Measurements from ENCODE around the gene WNK2.

Gene WNK2

DNA sequence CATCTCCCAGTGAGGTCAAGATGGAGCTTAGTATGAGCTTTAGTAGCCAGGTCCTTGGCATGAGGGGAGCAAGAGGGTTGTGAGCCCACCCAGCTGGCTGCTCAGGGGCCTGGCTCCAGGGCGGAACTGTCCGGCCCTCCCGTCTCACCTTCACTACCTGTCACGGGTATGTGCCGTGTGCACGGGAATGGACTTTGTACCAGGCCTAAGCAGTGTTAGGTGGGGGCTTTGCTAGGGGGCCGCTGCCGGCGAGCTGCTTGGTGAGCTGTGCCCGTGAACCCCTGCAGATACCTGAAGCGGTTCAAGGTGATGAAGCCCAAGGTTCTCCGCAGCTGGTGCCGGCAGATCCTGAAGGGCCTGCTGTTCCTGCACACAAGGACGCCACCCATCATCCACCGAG lies 46.7 kb downstream of the WNK2 start:
- POLR2A ChIA-PET, result no interaction called here
- Histone ChIP-seq H3K36me3 (ENCODE audit: control insufficient read depth in 2 of 2, insufficient read depth in 1 of 2, low read length in 2 of 2) (no peaks in the 10 kb centered on the region), H3K4me3 (ENCODE audit: low read depth, low read length) (no peak overlapping the region), H3K9me3 (ENCODE audit: control insufficient read depth, insufficient read depth, low read depth, low read length) (no peaks in the 10 kb centered on the region), H3K4me1 (ENCODE audit: control insufficient read depth, insufficient read depth, low read length) (no peaks in the 10 kb centered on the region), H3K27ac (ENCODE audit: extremely low read depth, low read depth, low read length) (no peak overlapping the region)
- no peak for TF ChIP-seq ZNF777 (tag by site-specific recombination; IDR thresholded peaks at IDR 0.05; ENCODE audit: borderline replicate concordance)
- no peak for TF ChIP-seq ZNF423 (tag by site-specific recombination; IDR thresholded peaks at IDR 0.05)
- TF ChIP-seq ZNF174 (tag by site-specific recombination; IDR thresholded peaks at IDR 0.05), result no peak
- no peak for TF ChIP-seq ZNF837 (tag by site-specific recombination; IDR thresholded peaks at IDR 0.05)
- TF ChIP-seq ZNF555 (tag by site-specific recombination; conservative IDR thresholded peaks at IDR 0.05), result no peak
- TF ChIP-seq ZNF600 (tag by site-specific recombination; IDR thresholded peaks at IDR 0.05), result no peak
- TF ChIP-seq ZNF239 (tag by site-specific recombination; IDR thresholded peaks at IDR 0.05), result no peak
- TF ChIP-seq ZNF629 (tag by site-specific recombination; IDR thresholded peaks at IDR 0.05), result no peak
- TF ChIP-seq, protein P1, sequence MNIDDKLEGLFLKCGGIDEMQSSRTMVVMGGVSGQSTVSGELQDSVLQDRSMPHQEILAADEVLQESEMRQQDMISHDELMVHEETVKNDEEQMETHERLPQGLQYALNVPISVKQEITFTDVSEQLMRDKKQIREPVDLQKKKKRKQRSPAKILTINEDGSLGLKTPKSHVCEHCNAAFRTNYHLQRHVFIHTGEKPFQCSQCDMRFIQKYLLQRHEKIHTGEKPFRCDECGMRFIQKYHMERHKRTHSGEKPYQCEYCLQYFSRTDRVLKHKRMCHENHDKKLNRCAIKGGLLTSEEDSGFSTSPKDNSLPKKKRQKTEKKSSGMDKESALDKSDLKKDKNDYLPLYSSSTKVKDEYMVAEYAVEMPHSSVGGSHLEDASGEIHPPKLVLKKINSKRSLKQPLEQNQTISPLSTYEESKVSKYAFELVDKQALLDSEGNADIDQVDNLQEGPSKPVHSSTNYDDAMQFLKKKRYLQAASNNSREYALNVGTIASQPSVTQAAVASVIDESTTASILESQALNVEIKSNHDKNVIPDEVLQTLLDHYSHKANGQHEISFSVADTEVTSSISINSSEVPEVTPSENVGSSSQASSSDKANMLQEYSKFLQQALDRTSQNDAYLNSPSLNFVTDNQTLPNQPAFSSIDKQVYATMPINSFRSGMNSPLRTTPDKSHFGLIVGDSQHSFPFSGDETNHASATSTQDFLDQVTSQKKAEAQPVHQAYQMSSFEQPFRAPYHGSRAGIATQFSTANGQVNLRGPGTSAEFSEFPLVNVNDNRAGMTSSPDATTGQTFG (tag by site-specific recombination; IDR thresholded peaks at IDR 0.05; ENCODE audit: borderline replicate concordance), result no peak
- no peak for TF ChIP-seq GLIS1 (tag by site-specific recombination; IDR thresholded peaks at IDR 0.05)
- no peak for TF ChIP-seq GLI2 (tag by site-specific recombination; IDR thresholded peaks at IDR 0.05; ENCODE audit: borderline replicate concordance, low read depth)
- TF ChIP-seq, protein P2, sequence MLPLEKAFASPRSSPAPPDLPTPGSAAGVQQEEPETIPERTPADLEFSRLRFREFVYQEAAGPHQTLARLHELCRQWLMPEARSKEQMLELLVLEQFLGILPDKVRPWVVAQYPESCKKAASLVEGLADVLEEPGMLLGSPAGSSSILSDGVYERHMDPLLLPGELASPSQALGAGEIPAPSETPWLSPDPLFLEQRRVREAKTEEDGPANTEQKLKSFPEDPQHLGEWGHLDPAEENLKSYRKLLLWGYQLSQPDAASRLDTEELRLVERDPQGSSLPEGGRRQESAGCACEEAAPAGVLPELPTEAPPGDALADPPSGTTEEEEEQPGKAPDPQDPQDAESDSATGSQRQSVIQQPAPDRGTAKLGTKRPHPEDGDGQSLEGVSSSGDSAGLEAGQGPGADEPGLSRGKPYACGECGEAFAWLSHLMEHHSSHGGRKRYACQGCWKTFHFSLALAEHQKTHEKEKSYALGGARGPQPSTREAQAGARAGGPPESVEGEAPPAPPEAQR (tag by site-specific recombination; IDR thresholded peaks at IDR 0.05), result no peak
- no peak for TF ChIP-seq REPIN1 (tag by site-specific recombination; IDR thresholded peaks at IDR 0.05; ENCODE audit: low read depth)
- CTCF ChIA-PET, result no interaction called here

DNA sequence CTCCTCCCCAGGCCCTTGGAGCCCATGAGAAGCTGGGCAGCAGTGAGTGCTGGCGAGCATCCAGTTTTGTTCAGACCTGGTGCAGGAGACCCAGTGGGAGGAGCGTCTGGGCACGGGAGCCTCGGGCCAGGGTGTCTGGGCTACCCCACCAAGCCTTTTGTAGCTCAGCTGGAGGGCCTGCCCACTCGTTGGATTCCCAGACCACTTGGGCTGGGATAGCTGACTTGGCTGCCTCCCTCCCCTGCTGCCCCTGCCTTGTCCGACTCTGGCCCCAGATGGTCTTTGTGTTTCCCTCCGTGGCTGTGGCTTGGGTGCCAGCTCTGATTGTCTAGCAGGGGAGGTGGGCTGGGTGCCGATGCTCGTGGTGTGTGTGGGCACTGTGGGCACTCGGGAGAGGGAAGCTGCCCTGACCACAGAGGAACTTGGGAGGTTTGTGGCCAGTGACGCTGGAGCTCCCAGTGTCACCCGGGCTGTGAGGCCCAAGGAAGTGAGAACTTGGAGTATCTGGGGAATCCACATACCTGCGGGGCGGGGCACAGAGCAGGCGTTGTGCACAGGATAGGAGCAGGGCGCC lies 47.3 kb downstream of the WNK2 start:
- POLR2A ChIA-PET, result no interaction called here
- Histone ChIP-seq H3K4me3 (ENCODE audit: low read depth, low read length) (no peak overlapping the region), H3K27ac (ENCODE audit: extremely low read depth, low read depth, low read length) (no peak overlapping the region), H3K36me3 (ENCODE audit: control insufficient read depth in 2 of 2, insufficient read depth in 1 of 2, low read length in 2 of 2) (no peaks in the 10 kb centered on the region), H3K4me1 (ENCODE audit: control insufficient read depth, insufficient read depth, low read length) (no peaks in the 10 kb centered on the region), H3K9me3 (ENCODE audit: control insufficient read depth, insufficient read depth, low read depth, low read length) (no peaks in the 10 kb centered on the region)
- peak; percentile 45 for TF ChIP-seq ZIC2 (tag by site-specific recombination; IDR thresholded peaks at IDR 0.05)
- TF ChIP-seq GLIS1 (tag by site-specific recombination; IDR thresholded peaks at IDR 0.05), result peak; percentile 48; the same call in 1 of the 2 replicates
- TF ChIP-seq EGR2 (tag by site-specific recombination; IDR thresholded peaks at IDR 0.05; ENCODE audit: low read depth), result peak; percentile 7; the same call in 1 of the 2 replicates
- TF ChIP-seq, protein P3, sequence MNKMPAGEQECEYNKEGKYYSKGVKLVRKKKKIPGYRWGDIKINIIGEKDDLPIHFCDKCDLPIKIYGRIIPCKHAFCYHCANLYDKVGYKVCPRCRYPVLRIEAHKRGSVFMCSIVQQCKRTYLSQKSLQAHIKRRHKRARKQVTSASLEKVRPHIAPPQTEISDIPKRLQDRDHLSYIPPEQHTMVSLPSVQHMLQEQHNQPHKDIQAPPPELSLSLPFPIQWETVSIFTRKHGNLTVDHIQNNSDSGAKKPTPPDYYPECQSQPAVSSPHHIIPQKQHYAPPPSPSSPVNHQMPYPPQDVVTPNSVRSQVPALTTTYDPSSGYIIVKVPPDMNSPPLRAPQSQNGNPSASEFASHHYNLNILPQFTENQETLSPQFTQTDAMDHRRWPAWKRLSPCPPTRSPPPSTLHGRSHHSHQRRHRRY (tag by site-specific recombination; IDR thresholded peaks at IDR 0.05), result no peak
- TF ChIP-seq ZNF549 (tag by site-specific recombination; IDR thresholded peaks at IDR 0.05), result no peak
- 0 out of 2 replicates have a peak, but pooled peaks have one; percentile 24 for TF ChIP-seq ZFHX2 (tag by site-specific recombination; conservative IDR thresholded peaks at IDR 0.05)
- CTCF ChIA-PET, result no interaction called here

Data from HEK293 (cell line).